Measurements from ENCODE around the gene ADAM33. TPM values are rescaled to one million over a fixed set of nuclear protein-coding genes. Genes with fewer than 3 reads are reported as not detected.

The ADAM33 gene
- total RNA-seq, 6 donors from 2014 or later = 2.3 to 26.2 (median 10.5) TPM

- DNase-seq (no peak), ATAC-seq (ENCODE audit: low FRiP score in 2 of 2) (no peak)
- Histone ChIP-seq H3K27ac (no peak overlapping the region), H3K36me3 (peaks cover 0 to 12% (median 2%) of the 10 kb centered on the region in 4 donors), H3K9me3 (no peaks in the 10 kb centered on the region), H3K4me3 (no peak overlapping the region), H3K27me3 (no peaks in the 10 kb centered on the region), H3K4me1 (no peaks in the 10 kb centered on the region)
- TF ChIP-seq POLR2AphosphoS5 (IDR thresholded peaks at IDR 0.05) (no peak), POLR2A (IDR thresholded peaks at IDR 0.05) (no peak), CTCF (IDR thresholded peaks at IDR 0.05) (no peak), EP300 (IDR thresholded peaks at IDR 0.05) (no peak)
- 66 to 77% methylated on average over 4 to 6 of the region's 6 CpGs for WGBS, 2 donors
Measured at GRCh38 chr20:3633913-3634478, 47.8 kb downstream of the ADAM33 start.

DNA sequence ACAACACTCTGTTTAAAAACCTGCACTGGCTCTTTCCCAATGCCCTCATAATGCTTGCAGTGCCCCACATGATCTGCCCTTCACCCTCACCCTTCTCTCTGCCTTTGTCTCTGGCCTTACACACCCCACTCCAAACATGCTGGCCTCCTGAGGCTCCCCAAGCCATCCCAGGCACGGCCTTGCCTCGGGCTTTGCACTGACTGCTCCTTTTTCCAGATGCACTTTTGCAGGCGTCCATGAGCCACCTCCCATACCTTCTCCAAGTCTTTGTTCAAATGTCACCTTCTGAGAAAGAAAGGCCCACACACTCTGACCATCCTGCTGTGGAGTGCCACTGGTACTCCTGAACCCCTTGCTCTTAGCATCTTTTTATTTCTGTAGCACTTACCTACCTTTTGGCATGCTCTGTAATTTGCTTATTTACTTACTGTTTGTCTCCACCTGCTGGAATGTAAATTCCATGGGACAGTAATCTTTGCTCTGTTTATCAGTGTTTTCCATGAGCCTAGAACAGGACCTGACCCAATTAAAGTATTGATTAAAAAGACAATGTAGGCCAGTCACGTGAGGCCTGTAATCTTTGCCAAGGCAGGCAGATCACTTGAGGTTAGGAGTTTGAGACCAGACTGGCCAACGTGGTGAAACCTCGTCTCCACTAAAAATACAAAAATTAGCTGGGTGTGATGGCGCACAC is 49.4 kb downstream of the ADAM33 start:
- Histone ChIP-seq H3K9me3 (no peaks in the 10 kb centered on the region), H3K4me1 (no peaks in the 10 kb centered on the region), H3K27ac (no peak overlapping the region), H3K27me3 (no peaks in the 10 kb centered on the region), H3K4me3 (no peak overlapping the region), H3K36me3 (peaks cover 0 to 17% (median 2%) of the 10 kb centered on the region in 4 donors)
- no peak for TF ChIP-seq POLR2AphosphoS5 (IDR thresholded peaks at IDR 0.05)
- TF ChIP-seq CTCF (IDR thresholded peaks at IDR 0.05) = peak in 1 of 6 experiments; percentile 26
- WGBS, 2 donors = 82 to 84% methylated on average over 7 of the region's 7 CpGs
- ATAC-seq (ENCODE audit: low FRiP score in 2 of 2) (no peak), DNase-seq (no peak)

- ATAC-seq (ENCODE audit: low FRiP score in 2 of 2) = no peak
- Histone ChIP-seq H3K4me3 (no peak overlapping the region), H3K9me3 (no peaks in the 10 kb centered on the region), H3K4me1 (no peaks in the 10 kb centered on the region), H3K27me3 (no peaks in the 10 kb centered on the region), H3K27ac (no peak overlapping the region), H3K36me3 (peaks cover 0 to 23% (median 4%) of the 10 kb centered on the region in 4 donors)
- TF ChIP-seq EP300 (IDR thresholded peaks at IDR 0.05) (no peak), POLR2A (IDR thresholded peaks at IDR 0.05) (no peak), POLR2AphosphoS5 (IDR thresholded peaks at IDR 0.05) (no peak), CTCF (IDR thresholded peaks at IDR 0.05) (no peak)
- WGBS, 2 donors = 82 to 83% methylated on average over 5 of the region's 5 CpGs
- no peak for DNase-seq
Measured at GRCh38 chr20:3631534-3631933, 50.3 kb downstream of the ADAM33 start.

GRCh38 chr20:3630429-3630828 is 51.4 kb downstream of the ADAM33 start:
- 74 to 85% methylated on average over 8 of the region's 8 CpGs for WGBS, 2 donors

More at GRCh38 chr20:3630429-3630828, 51.4 kb downstream of the ADAM33 start:
- Histone ChIP-seq H3K36me3 (peaks cover 0 to 23% (median 4%) of the 10 kb centered on the region in 4 donors), H3K27me3 (no peaks in the 10 kb centered on the region), H3K4me1 (no peaks in the 10 kb centered on the region), H3K27ac (no peak overlapping the region), H3K4me3 (no peak overlapping the region), H3K9me3 (no peaks in the 10 kb centered on the region)
- DNase-seq (no peak), ATAC-seq (ENCODE audit: low FRiP score in 2 of 2) (no peak)
- TF ChIP-seq CTCF (IDR thresholded peaks at IDR 0.05) (no peak), POLR2AphosphoS5 (IDR thresholded peaks at IDR 0.05) (peak in 1 of 2 donors; percentile 14)

Data from upper lobe of left lung (tissue), 6 donors.